ENCODE data around the gene EPHB3. TPM values are rescaled to one million over a fixed set of nuclear protein-coding genes. Genes with fewer than 3 reads are reported as not detected.

EPHB3 gene
- total and polyA plus RNA-seq, 4 donors = 0.14 to 1.8 (median 0.67) TPM

DNA sequence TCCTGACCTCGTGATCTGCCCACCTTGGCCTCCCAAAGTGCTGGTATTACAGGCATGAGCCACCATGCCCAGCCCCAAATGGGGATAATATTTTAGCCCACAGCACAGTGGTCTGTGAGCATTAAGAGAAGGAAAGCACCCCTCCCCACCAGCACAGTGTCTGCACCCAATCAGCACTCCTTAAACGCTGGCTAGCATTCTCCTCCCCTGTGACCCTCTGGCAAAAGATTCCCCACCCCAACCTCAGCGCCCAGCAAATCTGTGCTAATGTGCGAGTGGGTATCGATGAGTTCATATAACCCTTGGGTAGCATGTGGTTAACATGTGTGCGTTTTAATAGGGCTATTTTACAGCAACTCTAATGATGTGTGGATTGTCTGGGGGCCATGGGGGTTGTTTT lies 18.3 kb upstream of the EPHB3 start:
- Histone ChIP-seq H3K9ac (ENCODE audit: low read depth in 1 of 2, low read length in 2 of 2) (no peak overlapping the region), H3K36me3 (ENCODE audit: control insufficient read depth in 4 of 4, insufficient read depth in 3 of 4, low read depth in 1 of 4, low read length in 3 of 4) (no peaks in the 10 kb centered on the region), H3K4me3 (ENCODE audit: low read depth in 1 of 3, low read length in 3 of 3) (no peak overlapping the region), H3K27me3 (ENCODE audit: control insufficient read depth in 4 of 4, insufficient read depth in 4 of 4, low read length in 3 of 4) (peaks cover 0 to 3% (median 0%) of the 10 kb centered on the region in 4 donors), H3K27ac (ENCODE audit: low read depth in 1 of 2, low read length in 2 of 2) (no peak overlapping the region), H3K9me3 (ENCODE audit: control insufficient read depth in 4 of 4, low read length in 3 of 4) (no peaks in the 10 kb centered on the region), H3K4me1 (ENCODE audit: control insufficient read depth in 4 of 4, insufficient read depth in 4 of 4, low read length in 3 of 4) (peaks cover 0 to 5% (median 0%) of the 10 kb centered on the region in 4 donors)
- DNase-seq (ENCODE audit: low spot score) = no peak
- TF ChIP-seq, protein P1, sequence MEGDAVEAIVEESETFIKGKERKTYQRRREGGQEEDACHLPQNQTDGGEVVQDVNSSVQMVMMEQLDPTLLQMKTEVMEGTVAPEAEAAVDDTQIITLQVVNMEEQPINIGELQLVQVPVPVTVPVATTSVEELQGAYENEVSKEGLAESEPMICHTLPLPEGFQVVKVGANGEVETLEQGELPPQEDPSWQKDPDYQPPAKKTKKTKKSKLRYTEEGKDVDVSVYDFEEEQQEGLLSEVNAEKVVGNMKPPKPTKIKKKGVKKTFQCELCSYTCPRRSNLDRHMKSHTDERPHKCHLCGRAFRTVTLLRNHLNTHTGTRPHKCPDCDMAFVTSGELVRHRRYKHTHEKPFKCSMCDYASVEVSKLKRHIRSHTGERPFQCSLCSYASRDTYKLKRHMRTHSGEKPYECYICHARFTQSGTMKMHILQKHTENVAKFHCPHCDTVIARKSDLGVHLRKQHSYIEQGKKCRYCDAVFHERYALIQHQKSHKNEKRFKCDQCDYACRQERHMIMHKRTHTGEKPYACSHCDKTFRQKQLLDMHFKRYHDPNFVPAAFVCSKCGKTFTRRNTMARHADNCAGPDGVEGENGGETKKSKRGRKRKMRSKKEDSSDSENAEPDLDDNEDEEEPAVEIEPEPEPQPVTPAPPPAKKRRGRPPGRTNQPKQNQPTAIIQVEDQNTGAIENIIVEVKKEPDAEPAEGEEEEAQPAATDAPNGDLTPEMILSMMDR (IDR thresholded peaks at IDR 0.05; ENCODE audit: low read depth, low read length, missing input control) = no peak
- TF ChIP-seq SP1 (IDR thresholded peaks at IDR 0.05) = no peak
- TF ChIP-seq RAD21 (IDR thresholded peaks at IDR 0.05) = no peak
- TF ChIP-seq, protein P2, sequence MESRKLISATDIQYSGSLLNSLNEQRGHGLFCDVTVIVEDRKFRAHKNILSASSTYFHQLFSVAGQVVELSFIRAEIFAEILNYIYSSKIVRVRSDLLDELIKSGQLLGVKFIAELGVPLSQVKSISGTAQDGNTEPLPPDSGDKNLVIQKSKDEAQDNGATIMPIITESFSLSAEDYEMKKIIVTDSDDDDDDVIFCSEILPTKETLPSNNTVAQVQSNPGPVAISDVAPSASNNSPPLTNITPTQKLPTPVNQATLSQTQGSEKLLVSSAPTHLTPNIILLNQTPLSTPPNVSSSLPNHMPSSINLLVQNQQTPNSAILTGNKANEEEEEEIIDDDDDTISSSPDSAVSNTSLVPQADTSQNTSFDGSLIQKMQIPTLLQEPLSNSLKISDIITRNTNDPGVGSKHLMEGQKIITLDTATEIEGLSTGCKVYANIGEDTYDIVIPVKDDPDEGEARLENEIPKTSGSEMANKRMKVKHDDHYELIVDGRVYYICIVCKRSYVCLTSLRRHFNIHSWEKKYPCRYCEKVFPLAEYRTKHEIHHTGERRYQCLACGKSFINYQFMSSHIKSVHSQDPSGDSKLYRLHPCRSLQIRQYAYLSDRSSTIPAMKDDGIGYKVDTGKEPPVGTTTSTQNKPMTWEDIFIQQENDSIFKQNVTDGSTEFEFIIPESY (IDR thresholded peaks at IDR 0.05) = no peak
- TF ChIP-seq FOXA2 (IDR thresholded peaks at IDR 0.05) = no peak
- TF ChIP-seq HNF4A (conservative IDR thresholded peaks at IDR 0.05) = no peak
- no peak for TF ChIP-seq TAF1 (conservative IDR thresholded peaks at IDR 0.05)
- TF ChIP-seq, protein P3, sequence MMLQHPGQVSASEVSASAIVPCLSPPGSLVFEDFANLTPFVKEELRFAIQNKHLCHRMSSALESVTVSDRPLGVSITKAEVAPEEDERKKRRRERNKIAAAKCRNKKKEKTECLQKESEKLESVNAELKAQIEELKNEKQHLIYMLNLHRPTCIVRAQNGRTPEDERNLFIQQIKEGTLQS (IDR thresholded peaks at IDR 0.05) = no peak
- TF ChIP-seq GABPA (IDR thresholded peaks at IDR 0.05 in 1 of 2, conservative IDR thresholded peaks at IDR 0.05 in 1 of 2) = no peak
- TF ChIP-seq YY1 (IDR thresholded peaks at IDR 0.05) = no peak
- TF ChIP-seq HNF4G (IDR thresholded peaks at IDR 0.05) = no peak
- TF ChIP-seq NR2F2 (IDR thresholded peaks at IDR 0.05) = no peak
- WGBS = 71% methylated on average over 6 of the region's 6 CpGs

DNA sequence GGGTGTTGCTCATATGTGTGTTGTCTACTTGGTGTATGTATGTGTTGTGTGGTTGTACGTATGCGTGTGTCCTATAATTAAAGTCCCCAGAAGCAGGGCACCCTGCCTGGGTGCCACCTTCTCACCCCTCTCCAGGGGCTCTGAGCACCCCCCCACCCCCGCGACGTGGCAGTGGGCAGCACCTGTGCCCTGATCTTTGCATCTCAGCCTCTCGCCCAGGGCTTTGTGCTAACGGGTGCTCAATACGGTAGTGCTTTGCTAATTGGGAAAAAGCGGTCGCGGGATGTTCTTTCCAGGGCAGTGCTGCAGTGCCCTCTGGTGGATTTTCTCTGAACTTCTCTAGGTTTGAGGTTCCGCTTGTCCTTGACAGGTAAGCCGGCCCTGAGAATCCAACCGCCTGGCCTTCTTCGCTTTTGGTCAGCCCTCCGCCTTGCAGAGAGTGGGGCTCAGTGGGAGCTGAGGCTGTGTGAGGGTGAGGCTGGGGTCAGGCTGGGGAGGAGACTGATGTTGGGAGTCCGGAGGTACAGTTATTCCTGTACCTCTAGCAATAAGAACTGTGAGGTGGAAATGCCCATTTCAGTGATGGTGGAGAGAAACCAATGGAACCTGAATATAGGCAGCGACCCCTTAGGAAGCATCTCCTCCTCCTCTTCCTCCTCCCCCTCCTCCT lies 17.6 kb upstream of the EPHB3 start:
- Histone ChIP-seq H3K36me3 (ENCODE audit: control insufficient read depth in 4 of 4, insufficient read depth in 3 of 4, low read depth in 1 of 4, low read length in 3 of 4) (no peaks in the 10 kb centered on the region), H3K27me3 (ENCODE audit: control insufficient read depth in 4 of 4, insufficient read depth in 4 of 4, low read length in 3 of 4) (peaks cover 0 to 3% (median 0%) of the 10 kb centered on the region in 4 donors), H3K9ac (ENCODE audit: low read depth in 1 of 2, low read length in 2 of 2) (no peak overlapping the region), H3K27ac (ENCODE audit: low read depth in 1 of 2, low read length in 2 of 2) (no peak overlapping the region), H3K9me3 (ENCODE audit: control insufficient read depth in 4 of 4, low read length in 3 of 4) (no peaks in the 10 kb centered on the region), H3K4me1 (ENCODE audit: control insufficient read depth in 4 of 4, insufficient read depth in 4 of 4, low read length in 3 of 4) (peaks cover 0 to 5% (median 0%) of the 10 kb centered on the region in 4 donors), H3K4me3 (ENCODE audit: low read depth in 1 of 3, low read length in 3 of 3) (no peak overlapping the region)
- 11% methylated on average over 18 of the region's 18 CpGs for WGBS
- TF ChIP-seq, protein P2 (IDR thresholded peaks at IDR 0.05) = no peak
- no peak for TF ChIP-seq EGR1 (IDR thresholded peaks at IDR 0.05; ENCODE audit: low read depth in 2 of 2)
- peak; percentile 92 to 97 for TF ChIP-seq RAD21 (IDR thresholded peaks at IDR 0.05)
- TF ChIP-seq, protein P1 (IDR thresholded peaks at IDR 0.05; ENCODE audit: low read depth, low read length, missing input control) = peak; percentile 95
- TF ChIP-seq GABPA (IDR thresholded peaks at IDR 0.05 in 1 of 2, conservative IDR thresholded peaks at IDR 0.05 in 1 of 2) = no peak
- TF ChIP-seq JUND (IDR thresholded peaks at IDR 0.05) = no peak
- TF ChIP-seq, protein P4, sequence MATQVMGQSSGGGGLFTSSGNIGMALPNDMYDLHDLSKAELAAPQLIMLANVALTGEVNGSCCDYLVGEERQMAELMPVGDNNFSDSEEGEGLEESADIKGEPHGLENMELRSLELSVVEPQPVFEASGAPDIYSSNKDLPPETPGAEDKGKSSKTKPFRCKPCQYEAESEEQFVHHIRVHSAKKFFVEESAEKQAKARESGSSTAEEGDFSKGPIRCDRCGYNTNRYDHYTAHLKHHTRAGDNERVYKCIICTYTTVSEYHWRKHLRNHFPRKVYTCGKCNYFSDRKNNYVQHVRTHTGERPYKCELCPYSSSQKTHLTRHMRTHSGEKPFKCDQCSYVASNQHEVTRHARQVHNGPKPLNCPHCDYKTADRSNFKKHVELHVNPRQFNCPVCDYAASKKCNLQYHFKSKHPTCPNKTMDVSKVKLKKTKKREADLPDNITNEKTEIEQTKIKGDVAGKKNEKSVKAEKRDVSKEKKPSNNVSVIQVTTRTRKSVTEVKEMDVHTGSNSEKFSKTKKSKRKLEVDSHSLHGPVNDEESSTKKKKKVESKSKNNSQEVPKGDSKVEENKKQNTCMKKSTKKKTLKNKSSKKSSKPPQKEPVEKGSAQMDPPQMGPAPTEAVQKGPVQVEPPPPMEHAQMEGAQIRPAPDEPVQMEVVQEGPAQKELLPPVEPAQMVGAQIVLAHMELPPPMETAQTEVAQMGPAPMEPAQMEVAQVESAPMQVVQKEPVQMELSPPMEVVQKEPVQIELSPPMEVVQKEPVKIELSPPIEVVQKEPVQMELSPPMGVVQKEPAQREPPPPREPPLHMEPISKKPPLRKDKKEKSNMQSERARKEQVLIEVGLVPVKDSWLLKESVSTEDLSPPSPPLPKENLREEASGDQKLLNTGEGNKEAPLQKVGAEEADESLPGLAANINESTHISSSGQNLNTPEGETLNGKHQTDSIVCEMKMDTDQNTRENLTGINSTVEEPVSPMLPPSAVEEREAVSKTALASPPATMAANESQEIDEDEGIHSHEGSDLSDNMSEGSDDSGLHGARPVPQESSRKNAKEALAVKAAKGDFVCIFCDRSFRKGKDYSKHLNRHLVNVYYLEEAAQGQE (IDR thresholded peaks at IDR 0.05) = no peak
- peak; percentile 77 for DNase-seq (ENCODE audit: low spot score)
